ENCODE results near the gene STX16. TPM values are rescaled to one million over a fixed set of nuclear protein-coding genes. Genes with fewer than 3 reads are reported as not detected.

The STX16 gene
- total RNA-seq, 2 experiments from 2014 or later: 163 to 173 TPM

DNA sequence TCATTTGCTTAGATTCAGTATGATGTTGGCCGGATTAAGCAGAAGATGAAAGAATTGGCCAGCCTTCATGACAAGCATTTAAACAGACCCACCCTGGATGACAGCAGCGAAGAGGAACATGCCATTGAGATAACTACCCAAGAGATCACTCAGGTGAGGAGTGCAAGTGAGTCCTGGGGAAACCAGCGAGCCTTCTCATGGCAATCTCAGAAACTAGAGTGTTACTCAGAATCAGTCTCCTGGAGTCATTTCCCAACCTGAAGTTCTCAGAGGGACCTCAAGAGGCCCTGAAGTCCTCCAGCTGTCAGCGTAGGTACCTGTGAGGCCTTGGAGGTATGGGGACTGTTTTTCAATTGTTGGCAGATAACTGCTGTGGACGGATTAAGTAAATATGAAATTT lies 16.9 kb downstream of the STX16 start:
- Mint-ChIP-seq H3K27ac (no peak overlapping the region), H3K36me3 (ENCODE audit: low read depth) (peaks cover 56% of the 10 kb centered on the region), H3K4me3 (no peak overlapping the region), H3K9me3 (no peaks in the 10 kb centered on the region), H3K27me3 (no peaks in the 10 kb centered on the region), H3K4me1 (peaks cover 40% of the 10 kb centered on the region)
- no peak for DNase-seq
- ChIA-PET CTCF (interaction anchor here (1.0 to 2.2 kb wide), 2 partner anchors 15 to 17 kb away, joined by 3 to 10 read pairs; partner anchors contain the start of gene STX16), POLR2A (no interaction called here)

DNA sequence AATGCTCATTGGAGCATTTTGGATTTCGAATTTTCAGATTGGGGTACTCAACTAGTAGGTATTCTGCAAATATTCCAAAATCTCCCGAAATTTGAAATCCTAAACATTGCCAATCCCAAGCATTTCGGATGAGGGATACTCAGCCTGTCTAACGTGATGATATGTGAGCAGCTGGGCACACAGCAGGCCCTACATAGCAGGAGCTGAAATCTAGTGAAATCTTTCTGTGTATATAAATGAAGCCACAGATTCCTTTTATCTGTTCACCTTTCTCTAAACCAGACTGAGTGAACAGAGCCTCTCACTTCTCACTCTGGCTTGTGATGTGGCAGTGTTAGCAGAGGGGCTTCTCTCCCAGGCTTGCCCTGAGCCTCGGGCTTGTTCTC lies 17.8 kb downstream of the STX16 start:
- ChIA-PET CTCF (interaction anchor here (1.5 kb wide), 1 partner anchor 10 kb away, joined by 3 read pairs; no protein-coding TSS in a partner anchor), POLR2A (no interaction called here)
- H3K4me1 Mint-ChIP-seq: peaks cover 33% of the 10 kb centered on the region
- H3K4me3 Mint-ChIP-seq: no peak overlapping the region
- no peaks in the 10 kb centered on the region for H3K27me3 Mint-ChIP-seq
- H3K36me3 Mint-ChIP-seq (ENCODE audit: low read depth): peaks cover 56% of the 10 kb centered on the region
- no peak for DNase-seq
- H3K27ac Mint-ChIP-seq: no peak overlapping the region
- H3K9me3 Mint-ChIP-seq: no peaks in the 10 kb centered on the region

DNA sequence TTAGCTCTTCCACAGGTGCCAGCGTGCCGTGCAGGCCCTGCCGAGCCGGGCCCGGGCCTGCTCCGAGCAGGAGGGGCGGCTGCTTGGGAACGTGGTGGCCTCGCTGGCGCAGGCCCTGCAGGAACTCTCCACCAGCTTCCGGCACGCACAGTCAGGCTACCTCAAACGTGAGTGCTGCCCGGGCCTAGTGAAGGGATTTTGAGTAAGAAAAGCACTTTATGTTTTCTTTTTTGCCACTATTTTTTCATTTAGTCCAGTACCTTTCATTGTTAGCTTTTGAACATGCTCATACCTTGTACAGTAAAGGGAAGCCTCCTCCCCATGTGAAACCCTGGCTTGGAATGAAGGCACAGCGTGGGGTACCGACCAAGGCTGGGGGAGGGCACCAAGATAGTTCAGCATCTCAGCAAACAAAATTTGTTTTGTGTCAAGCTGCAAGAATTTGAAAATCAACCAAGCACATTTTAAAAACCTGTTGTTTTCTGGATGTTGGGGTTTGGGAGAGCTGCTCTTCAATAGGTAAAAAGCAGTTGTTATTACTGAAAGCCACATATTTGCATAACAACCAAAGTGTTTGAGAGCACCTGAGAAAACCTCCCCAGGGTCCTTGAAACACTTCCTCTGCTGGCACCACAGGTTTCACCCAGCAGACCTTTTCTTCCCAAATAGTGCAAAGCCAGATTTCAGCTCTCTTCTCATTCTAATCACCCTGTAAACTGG lies 18.4 kb downstream of the STX16 start:
- Mint-ChIP-seq H3K4me1 (peaks cover 29% of the 10 kb centered on the region), H3K4me3 (no peak overlapping the region), H3K27me3 (no peaks in the 10 kb centered on the region), H3K9me3 (no peaks in the 10 kb centered on the region), H3K36me3 (ENCODE audit: low read depth) (peaks cover 55% of the 10 kb centered on the region), H3K27ac (no peak overlapping the region)
- POLR2A ChIA-PET: no interaction called here
- DNase-seq: no peak
- CTCF ChIA-PET: interaction anchor here (1.0 to 1.5 kb wide), 2 partner anchors 9 to 10 kb away, joined by 3 read pairs; no protein-coding TSS in a partner anchor

DNA sequence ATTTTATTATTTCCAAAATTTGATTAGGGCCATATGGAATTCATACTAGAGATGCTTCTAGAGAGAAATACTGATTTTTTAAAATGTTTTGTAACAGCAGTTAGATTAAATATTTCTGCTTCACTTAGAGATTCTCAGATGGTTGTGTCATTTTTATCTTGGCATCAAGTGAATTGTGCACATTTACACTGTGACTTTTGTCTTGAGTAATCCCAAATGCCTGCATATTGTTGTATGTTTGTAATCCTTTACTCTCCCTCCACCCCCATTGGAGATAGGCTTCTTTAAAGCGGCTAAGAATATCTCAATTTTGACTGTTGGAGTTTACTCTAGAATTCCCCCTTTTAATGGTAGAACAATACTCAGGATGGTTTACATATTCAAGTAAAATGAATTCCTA lies 19.0 kb downstream of the STX16 start:
- no peak overlapping the region for H3K27ac Mint-ChIP-seq
- CTCF ChIA-PET: interaction anchor here (1.0 to 1.5 kb wide), 2 partner anchors 9 to 11 kb away, joined by 3 read pairs; no protein-coding TSS in a partner anchor
- no peaks in the 10 kb centered on the region for H3K27me3 Mint-ChIP-seq
- no peaks in the 10 kb centered on the region for H3K9me3 Mint-ChIP-seq
- POLR2A ChIA-PET: no interaction called here
- no peak overlapping the region for H3K4me3 Mint-ChIP-seq
- H3K4me1 Mint-ChIP-seq: peaks cover 23% of the 10 kb centered on the region
- peaks cover 58% of the 10 kb centered on the region for H3K36me3 Mint-ChIP-seq (ENCODE audit: low read depth)
- DNase-seq: no peak

DNA sequence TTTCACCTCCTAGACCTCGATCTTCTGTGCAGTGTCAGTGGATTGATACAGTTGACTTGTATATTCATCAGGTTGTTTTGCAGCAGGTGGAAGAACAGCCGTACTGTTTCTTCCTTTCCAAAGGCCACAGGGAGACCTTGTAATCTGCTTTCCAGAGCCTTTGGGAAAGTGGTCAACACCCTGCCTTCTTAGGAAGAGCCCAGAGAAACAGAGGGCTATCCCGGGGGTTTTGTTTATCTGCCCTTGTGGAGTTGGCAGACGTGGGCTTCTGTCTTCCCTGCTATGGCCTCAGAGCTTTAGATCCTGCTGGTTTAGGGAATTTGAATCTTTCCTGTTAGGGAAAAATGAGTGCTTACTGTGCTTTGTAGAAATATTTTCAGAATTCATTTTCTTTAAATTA lies 19.6 kb downstream of the STX16 start:
- no peak for DNase-seq
- no peaks in the 10 kb centered on the region for H3K27me3 Mint-ChIP-seq
- peaks cover 21% of the 10 kb centered on the region for H3K4me1 Mint-ChIP-seq
- H3K4me3 Mint-ChIP-seq: no peak overlapping the region
- no peaks in the 10 kb centered on the region for H3K9me3 Mint-ChIP-seq
- peaks cover 62% of the 10 kb centered on the region for H3K36me3 Mint-ChIP-seq (ENCODE audit: low read depth)
- POLR2A ChIA-PET: no interaction called here
- no peak overlapping the region for H3K27ac Mint-ChIP-seq
- CTCF ChIA-PET: no interaction called here

DNA sequence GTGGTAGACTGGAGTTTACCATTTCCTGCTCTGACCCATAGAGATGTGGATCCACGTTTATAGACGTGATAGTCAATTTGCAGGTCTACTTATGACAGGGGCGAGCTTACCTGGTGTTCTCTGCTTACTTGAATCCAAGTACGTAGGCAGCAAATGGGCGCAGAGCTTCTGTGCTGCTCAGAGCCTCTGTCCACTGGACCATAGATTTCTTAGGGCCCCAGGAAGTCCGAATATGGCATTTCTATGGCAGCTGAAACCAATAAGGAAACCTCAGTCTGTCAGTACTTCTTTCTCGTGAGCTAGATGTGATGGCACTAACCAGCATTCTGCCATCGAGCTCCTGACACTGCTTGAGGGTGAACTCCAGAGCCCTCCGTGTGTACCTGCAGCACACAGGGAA lies 22.0 kb downstream of the STX16 start:
- Mint-ChIP-seq H3K36me3 (ENCODE audit: low read depth) (peaks cover 61% of the 10 kb centered on the region), H3K27ac (peak overlapping the region; percentile 21), H3K4me3 (no peak overlapping the region), H3K4me1 (peaks cover 11% of the 10 kb centered on the region), H3K9me3 (no peaks in the 10 kb centered on the region), H3K27me3 (no peaks in the 10 kb centered on the region)
- POLR2A ChIA-PET: no interaction called here
- CTCF ChIA-PET: interaction anchor here (0.6 kb wide), 1 partner anchor 257 kb away, joined by 3 read pairs; no protein-coding TSS in a partner anchor
- DNase-seq: no peak

DNA sequence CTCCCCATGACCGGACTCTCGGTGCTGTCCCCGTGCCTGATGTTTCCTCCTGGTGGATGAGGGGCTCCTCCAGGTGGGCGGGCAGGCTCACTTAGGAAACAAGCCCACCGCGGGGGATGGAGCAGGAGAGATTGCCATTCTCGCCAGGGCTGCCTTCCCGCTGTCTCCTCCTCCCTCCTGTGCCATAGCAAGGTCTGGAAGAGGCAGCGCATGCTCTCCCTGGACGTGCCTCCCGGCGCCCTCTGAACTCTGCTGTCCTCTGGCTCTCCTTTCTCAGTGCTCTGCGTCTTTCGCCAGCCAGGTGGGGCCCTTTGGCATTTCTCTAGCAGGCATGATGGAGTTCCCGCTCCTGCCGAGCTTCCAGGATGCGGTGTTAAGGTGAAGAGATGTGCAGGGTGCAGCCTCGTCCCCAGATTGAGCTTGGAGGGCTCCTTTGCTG lies 24.1 kb downstream of the STX16 start:
- peaks cover 65% of the 10 kb centered on the region for H3K36me3 Mint-ChIP-seq (ENCODE audit: low read depth)
- H3K4me1 Mint-ChIP-seq: peaks cover 3% of the 10 kb centered on the region
- CTCF ChIA-PET: no interaction called here

DNA sequence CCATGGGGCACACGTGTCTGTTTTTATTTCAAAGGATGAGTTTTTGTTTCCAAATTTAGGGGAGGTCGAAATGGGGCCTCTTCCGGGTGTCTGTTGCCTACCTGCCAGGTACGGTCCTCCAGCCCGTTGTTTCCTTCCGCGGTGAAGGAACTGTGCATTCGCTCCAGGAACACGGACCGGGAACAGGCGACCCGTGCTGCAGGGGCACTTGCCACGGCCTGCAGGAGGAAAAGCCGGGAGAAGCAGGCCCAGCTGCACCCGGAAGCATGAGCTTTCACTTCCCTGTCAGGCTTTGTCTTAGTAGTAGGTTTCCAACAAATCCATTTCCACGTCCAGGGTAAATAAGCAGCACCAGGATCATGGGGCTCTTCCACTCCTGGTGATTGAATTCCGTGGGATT lies 24.6 kb downstream of the STX16 start:
- Mint-ChIP-seq H3K4me1 (peaks cover 1% of the 10 kb centered on the region), H3K36me3 (ENCODE audit: low read depth) (peaks cover 65% of the 10 kb centered on the region), H3K27ac (no peak overlapping the region), H3K4me3 (no peak overlapping the region), H3K27me3 (no peaks in the 10 kb centered on the region), H3K9me3 (no peaks in the 10 kb centered on the region)
- POLR2A ChIA-PET: no interaction called here
- CTCF ChIA-PET: no interaction called here
- no peak for DNase-seq

More for the DNA sequence above, 24.1 kb downstream of the STX16 start:
- no peaks in the 10 kb centered on the region for H3K27me3 Mint-ChIP-seq
- POLR2A ChIA-PET: no interaction called here
- no peak overlapping the region for H3K27ac Mint-ChIP-seq
- H3K9me3 Mint-ChIP-seq: no peaks in the 10 kb centered on the region
- H3K4me3 Mint-ChIP-seq: no peak overlapping the region
- no peak for DNase-seq

DNA sequence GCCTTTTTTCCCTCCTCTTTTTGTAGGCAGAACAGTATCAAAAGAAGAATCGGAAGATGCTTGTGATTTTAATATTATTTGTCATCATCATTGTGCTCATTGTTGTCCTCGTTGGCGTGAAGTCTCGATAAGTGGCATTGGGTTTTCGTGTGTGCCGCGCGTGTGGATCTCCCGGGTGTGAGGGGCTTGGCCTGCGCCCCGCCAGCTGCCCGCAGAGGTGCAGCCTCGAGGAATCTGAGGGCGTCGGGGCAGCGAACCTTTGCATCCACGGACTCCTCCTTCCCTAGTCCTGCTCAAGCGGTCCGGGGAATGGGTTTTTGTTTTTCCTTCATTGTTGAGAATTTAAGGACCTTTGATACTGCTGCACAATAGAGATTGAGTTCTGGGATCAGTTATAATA lies 25.1 kb downstream of the STX16 start:
- Mint-ChIP-seq H3K4me1 (peaks cover 1% of the 10 kb centered on the region), H3K27me3 (no peaks in the 10 kb centered on the region), H3K36me3 (ENCODE audit: low read depth) (peaks cover 62% of the 10 kb centered on the region), H3K27ac (no peak overlapping the region), H3K4me3 (no peak overlapping the region), H3K9me3 (no peaks in the 10 kb centered on the region)
- CTCF ChIA-PET: no interaction called here
- no peak for DNase-seq
- POLR2A ChIA-PET: no interaction called here

DNA sequence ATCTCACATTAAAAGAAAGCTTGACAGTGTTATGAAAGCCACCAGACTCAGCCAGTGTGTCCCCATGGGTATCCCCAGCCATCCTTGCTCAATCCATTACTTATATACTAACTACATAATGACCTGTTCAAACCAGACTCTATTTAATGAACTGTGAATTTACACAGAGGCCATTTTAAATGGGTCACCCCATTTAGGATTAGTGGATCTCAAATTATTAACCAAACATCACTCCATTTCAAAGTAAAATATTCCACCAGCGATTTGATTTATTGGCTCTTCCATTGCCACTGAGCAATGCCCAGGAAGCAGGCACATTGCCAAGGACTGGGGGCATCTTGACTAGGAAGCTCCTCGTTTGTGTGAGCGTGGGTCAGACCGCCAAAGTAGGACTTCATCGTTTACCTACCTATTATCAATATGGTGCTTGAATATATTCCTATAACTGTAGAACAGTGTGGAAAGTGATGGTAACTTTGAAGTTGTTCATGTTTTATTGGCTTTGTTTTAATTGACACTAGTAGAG lies 26.1 kb downstream of the STX16 start:
- ChIA-PET POLR2A (no interaction called here), CTCF (interaction anchor here (1.5 kb wide), 1 partner anchor 16 kb away, joined by 3 read pairs; no protein-coding TSS in a partner anchor)

DNA sequence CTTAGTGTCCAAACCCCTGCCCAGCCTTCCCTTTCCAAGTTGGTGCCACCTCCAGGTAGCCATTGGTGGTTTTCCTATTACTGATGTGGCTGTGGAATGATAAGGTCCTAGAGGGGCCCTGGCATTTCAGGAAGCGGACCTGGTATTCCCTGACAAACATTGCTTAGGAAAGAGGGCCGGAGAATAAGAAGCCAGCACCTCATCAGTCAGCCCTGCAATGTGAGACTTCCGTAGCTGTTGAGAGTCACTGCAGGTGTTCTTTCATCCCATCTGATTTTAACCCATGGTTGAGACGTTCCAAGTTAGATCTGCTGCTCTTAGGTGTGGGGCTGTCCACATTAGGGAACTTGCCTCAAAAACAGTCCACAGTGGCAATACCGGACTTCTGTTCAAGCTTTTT lies 26.7 kb downstream of the STX16 start:
- DNase-seq: no peak
- H3K27me3 Mint-ChIP-seq: no peaks in the 10 kb centered on the region
- no peak overlapping the region for H3K27ac Mint-ChIP-seq
- H3K36me3 Mint-ChIP-seq (ENCODE audit: low read depth): peaks cover 61% of the 10 kb centered on the region
- peaks cover 1% of the 10 kb centered on the region for H3K4me1 Mint-ChIP-seq
- no peak overlapping the region for H3K4me3 Mint-ChIP-seq
- no peaks in the 10 kb centered on the region for H3K9me3 Mint-ChIP-seq
- CTCF ChIA-PET: interaction anchor here (1.5 kb wide), 1 partner anchor 15 kb away, joined by 3 read pairs; no protein-coding TSS in a partner anchor
- POLR2A ChIA-PET: no interaction called here

More for the DNA sequence above, 26.1 kb downstream of the STX16 start:
- Mint-ChIP-seq H3K4me1 (peaks cover 1% of the 10 kb centered on the region), H3K27me3 (no peaks in the 10 kb centered on the region), H3K4me3 (no peak overlapping the region), H3K9me3 (no peaks in the 10 kb centered on the region), H3K36me3 (ENCODE audit: low read depth) (peaks cover 62% of the 10 kb centered on the region), H3K27ac (no peak overlapping the region)
- DNase-seq: no peak

DNA sequence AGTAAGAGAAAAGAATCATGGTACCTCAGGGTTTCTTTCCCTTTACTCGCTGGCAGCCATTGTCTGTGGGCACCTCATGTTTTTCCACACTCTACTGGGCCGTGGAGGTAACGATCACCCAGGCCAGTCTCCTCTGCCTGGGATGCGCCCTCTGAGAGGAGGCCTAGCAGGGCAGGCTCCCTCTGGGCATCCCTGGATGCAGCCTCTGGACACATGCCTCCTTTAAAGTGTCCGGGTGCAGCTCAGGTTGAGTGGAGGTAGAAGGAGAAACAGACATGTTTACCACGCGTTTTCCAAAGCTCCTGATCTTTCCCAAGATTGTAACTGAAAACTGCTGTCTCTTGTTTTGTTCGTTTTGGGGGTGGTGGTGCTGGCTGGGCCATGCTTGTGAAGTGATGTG lies 27.7 kb downstream of the STX16 start:
- CTCF ChIA-PET: interaction anchor here (1.5 kb wide), 1 partner anchor 14 kb away, joined by 3 read pairs; no protein-coding TSS in a partner anchor
- no peak overlapping the region for H3K4me3 Mint-ChIP-seq
- no peaks in the 10 kb centered on the region for H3K27me3 Mint-ChIP-seq
- no peak for DNase-seq
- peaks cover 52% of the 10 kb centered on the region for H3K36me3 Mint-ChIP-seq (ENCODE audit: low read depth)
- H3K9me3 Mint-ChIP-seq: no peaks in the 10 kb centered on the region
- H3K27ac Mint-ChIP-seq: no peak overlapping the region
- H3K4me1 Mint-ChIP-seq: peaks cover 1% of the 10 kb centered on the region
- POLR2A ChIA-PET: no interaction called here

DNA sequence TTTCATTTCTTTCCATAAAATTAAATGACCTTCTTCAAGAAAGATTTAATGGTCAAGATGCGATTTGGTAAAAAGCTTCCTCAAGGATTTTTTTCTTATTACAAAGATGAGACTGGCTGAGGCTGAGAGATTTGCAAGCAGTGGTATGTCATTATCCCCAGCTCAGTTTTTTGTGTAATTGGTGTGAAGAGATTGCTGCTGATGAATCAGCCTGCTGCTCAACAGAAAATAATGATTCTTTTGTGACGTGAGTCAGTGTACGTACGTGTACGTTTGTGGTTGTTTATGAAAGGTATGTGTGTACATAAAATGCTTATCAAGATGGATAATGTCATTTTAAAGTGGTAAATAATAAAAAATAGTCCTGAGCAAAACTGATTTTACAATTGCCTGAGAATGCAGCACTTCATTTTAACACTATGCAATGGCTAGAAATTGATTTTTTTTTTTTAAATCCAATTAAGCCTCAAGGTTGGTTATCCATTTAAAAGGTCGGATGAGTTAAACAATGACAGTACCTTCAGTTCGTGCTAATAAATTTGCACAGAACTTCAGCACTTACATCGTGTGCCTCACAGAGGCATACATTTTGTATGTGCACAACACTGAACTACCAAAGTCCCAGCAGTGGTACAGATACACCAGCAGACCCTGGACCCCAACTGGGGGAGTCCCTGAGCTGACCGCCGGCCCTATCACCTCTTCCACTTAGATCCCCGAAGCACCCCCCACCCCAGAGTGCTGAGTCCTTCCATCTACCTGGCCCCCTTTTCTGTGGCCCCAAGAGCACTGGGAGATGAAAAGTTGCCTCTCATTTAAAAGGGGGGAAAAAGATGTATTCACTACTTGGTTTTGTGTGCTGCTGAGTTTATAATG lies 31.8 kb downstream of the STX16 start:
- no peak overlapping the region for H3K4me3 Mint-ChIP-seq
- POLR2A ChIA-PET: no interaction called here
- CTCF ChIA-PET: no interaction called here

More for the DNA sequence above, 31.8 kb downstream of the STX16 start:
- Mint-ChIP-seq H3K27ac (no peak overlapping the region), H3K4me1 (peaks cover 3% of the 10 kb centered on the region), H3K27me3 (no peaks in the 10 kb centered on the region), H3K36me3 (ENCODE audit: low read depth) (peaks cover 30% of the 10 kb centered on the region), H3K9me3 (no peaks in the 10 kb centered on the region)
- no peak for DNase-seq

Measured in activated CD4-positive, alpha-beta T cell treated with anti-CD3 and anti-CD28 coated beads, Interleukin-2, amount 10 ng/mL, durations not matched to agents 7 days and 5 days (primary cell).